ENCODE measurements around the gene RD3L. TPM values are rescaled to one million over a fixed set of nuclear protein-coding genes. Genes with fewer than 3 reads are reported as not detected.

The RD3L gene
- total and polyA plus RNA-seq, 2 of the 4 experiments (the other 2 are of a cell fraction), result not detected

DNA sequence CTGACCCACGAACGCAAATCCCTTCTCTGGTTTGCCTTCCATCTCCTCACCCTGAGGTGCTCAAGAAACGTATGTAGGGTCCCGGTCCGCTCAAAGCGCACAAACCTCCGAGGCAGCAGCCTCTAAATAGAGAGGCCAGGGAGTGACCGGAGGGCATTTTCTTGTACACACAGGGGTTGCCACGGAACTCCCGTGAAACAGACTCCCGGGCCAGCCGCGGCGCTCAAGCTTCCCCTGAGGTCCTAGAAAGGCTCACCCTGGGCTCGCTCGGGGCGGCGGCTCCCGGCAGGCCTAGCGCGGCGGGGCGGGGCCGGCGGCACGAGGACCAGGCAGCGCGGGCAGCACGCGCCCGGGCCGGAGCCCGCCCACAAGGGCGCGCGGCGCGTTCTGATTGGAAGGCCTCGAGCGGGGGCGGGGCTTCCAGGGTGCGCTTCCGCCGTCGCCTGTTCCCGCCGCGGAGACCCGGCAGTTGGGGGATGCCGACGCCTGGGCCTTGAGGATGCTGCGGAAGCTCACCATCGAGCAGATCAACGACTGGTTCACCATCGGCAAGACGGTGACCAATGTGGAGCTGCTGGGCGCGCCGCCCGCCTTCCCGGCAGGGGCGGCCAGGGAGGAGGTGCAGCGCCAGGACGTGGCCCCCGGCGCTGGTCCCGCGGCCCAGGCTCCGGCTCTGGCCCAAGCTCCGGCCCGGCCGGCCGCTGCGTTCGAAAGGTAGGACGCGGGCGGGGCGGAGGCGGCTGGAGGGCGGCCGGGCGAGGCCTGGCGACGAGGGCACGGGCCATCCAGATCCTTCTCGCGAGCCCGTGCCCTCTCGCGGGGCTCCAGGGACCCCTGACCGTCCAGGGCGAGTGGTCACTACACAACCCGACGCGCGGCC is 14.1 kb downstream of the RD3L start, which contains the start of gene TDRD9 (continued):
- no peak for TF ChIP-seq MXI1 (IDR thresholded peaks at IDR 0.05; ENCODE audit: borderline replicate concordance, low read depth, low read length)

DNA sequence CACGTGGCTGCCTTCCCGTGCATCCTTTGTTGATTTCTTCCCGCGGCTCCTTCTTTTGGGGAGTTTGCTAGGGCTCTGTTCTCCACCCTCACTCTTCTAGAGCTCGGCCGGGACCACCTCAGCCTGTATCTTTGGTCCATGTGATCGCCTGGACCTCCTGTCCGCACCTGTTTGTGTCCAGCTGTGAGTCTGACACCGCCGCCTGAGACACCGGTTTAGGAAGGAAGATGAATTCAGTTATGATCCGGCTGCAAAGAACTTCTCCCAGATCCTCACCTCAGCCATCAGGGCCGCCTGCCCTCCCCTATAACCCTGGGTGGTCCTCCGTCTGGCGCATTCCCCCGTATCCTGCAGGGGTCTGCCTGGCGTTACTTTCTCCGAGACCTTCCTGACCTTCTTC is 14.8 kb downstream of the RD3L start:
- TF ChIP-seq FOS (IDR thresholded peaks at IDR 0.05; ENCODE audit: low read depth, low read length) (no peak), CEBPB (IDR thresholded peaks at IDR 0.05; ENCODE audit: low read depth, low read length) (no peak), MXI1 (IDR thresholded peaks at IDR 0.05; ENCODE audit: borderline replicate concordance, low read depth, low read length) (no peak), RAD21 (IDR thresholded peaks at IDR 0.05; ENCODE audit: low read length) (no peak)
- TF ChIP-seq, protein P1, sequence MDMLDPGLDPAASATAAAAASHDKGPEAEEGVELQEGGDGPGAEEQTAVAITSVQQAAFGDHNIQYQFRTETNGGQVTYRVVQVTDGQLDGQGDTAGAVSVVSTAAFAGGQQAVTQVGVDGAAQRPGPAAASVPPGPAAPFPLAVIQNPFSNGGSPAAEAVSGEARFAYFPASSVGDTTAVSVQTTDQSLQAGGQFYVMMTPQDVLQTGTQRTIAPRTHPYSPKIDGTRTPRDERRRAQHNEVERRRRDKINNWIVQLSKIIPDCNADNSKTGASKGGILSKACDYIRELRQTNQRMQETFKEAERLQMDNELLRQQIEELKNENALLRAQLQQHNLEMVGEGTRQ (IDR thresholded peaks at IDR 0.05; ENCODE audit: low read depth, low read length), result no peak
- TF ChIP-seq, protein P2, sequence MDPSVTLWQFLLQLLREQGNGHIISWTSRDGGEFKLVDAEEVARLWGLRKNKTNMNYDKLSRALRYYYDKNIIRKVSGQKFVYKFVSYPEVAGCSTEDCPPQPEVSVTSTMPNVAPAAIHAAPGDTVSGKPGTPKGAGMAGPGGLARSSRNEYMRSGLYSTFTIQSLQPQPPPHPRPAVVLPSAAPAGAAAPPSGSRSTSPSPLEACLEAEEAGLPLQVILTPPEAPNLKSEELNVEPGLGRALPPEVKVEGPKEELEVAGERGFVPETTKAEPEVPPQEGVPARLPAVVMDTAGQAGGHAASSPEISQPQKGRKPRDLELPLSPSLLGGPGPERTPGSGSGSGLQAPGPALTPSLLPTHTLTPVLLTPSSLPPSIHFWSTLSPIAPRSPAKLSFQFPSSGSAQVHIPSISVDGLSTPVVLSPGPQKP (IDR thresholded peaks at IDR 0.05; ENCODE audit: borderline replicate concordance, low read depth, low read length), result no peak
- Histone ChIP-seq H3K9me1 (ENCODE audit: insufficient read depth, low read length) (no peaks in the 10 kb centered on the region), H2BK20ac (ENCODE audit: low read depth, low read length) (no peak overlapping the region), H3K79me1 (ENCODE audit: low read depth in 1 of 2, low read length in 2 of 2) (no peaks in the 10 kb centered on the region), H2AK9ac (replicated peaks; ENCODE audit: low read depth, low read length, poor library complexity) (no peak overlapping the region), H3K4me3 (ENCODE audit: insufficient read depth, low read depth, low read length) (no peak overlapping the region), H3K27me3 (ENCODE audit: control insufficient read depth, insufficient read depth, low read length) (peaks cover 9% of the 10 kb centered on the region), H2BK120ac (ENCODE audit: low read depth, low read length) (no peak overlapping the region), H4K8ac (ENCODE audit: low read depth in 2 of 2, low read length in 2 of 2) (no peak overlapping the region), H3K4me2 (ENCODE audit: low read depth, low read length) (no peak overlapping the region), H4K20me1 (ENCODE audit: insufficient read depth, low read length) (no peaks in the 10 kb centered on the region), H3K4ac (ENCODE audit: low read depth, low read length) (no peak overlapping the region), H3K23ac (ENCODE audit: low read depth, low read length) (no peak overlapping the region), H2AFZ (replicated peaks; ENCODE audit: low read length, poor library complexity) (no peak overlapping the region), H3K14ac (replicated peaks; ENCODE audit: low read depth, low read length) (no peak overlapping the region), H2BK15ac (ENCODE audit: low read depth, low read length) (no peak overlapping the region), H3K9ac (ENCODE audit: low read depth, low read length) (no peak overlapping the region), H2BK5ac (ENCODE audit: low read depth, low read length, poor library complexity, severe bottlenecking) (no peak overlapping the region), H2AK5ac (ENCODE audit: low read depth, low read length) (no peak overlapping the region), H3K56ac (ENCODE audit: extremely low read depth, insufficient read depth, low read length) (no peak overlapping the region), H3K4me1 (ENCODE audit: control insufficient read depth, insufficient read depth, low read length) (no peaks in the 10 kb centered on the region), H3K18ac (ENCODE audit: low read depth, low read length) (no peak overlapping the region), H3K36me3 (ENCODE audit: control insufficient read depth, insufficient read depth, low read length) (no peaks in the 10 kb centered on the region), H4K91ac (ENCODE audit: insufficient read depth, low read depth, low read length) (no peak overlapping the region), H4K5ac (ENCODE audit: low read depth, low read length) (no peak overlapping the region), H3K9me3 (ENCODE audit: control insufficient read depth, insufficient read depth, low read length) (no peaks in the 10 kb centered on the region), H3K27ac (ENCODE audit: insufficient read depth, low read length) (no peak overlapping the region)
- dilution Hi-C loops (cut with HindIII; ENCODE audit: low sequenced_read_pairs, unreplicated experiment), result no loop called here
- POLR2A ChIA-PET (ENCODE audit: unreplicated experiment), result no interaction called here
- CTCF ChIA-PET, result no interaction called here
- 88% methylated on average over 10 of the region's 18 CpGs; no CpG with 5 or more reads in 1 of the 2 experiments for WGBS, 2 experiments (ENCODE audit: extremely low coverage in 2 of 2, insufficient read length in 1 of 2)
- no TSS peak for BruUV-seq (replicated peaks)
- in situ Hi-C loops (cut with MboI; ENCODE audit: low sequenced_read_pairs), result no loop called here
- intact Hi-C loops (cut with micrococcal nuclease), result no loop called here
- ATAC-seq (ENCODE audit: low read depth) (no peak), DNase-seq (no peak)
